GM21367 (cell line): ENCODE results near the gene PRDM12.
"Not testable (repeated sequence)": the region's sequence is repeated elsewhere in the genome, so short reads cannot be mapped to it uniquely, and the experiment has no call there.

Experiments
- ATAC-seq: cut with Tn5 transposase; IDR thresholded peaks from one replicate; pipeline ENCODE4 v1.9.1; 2021; ENCODE audit not compliant: unreplicated experiment

The PRDM12 gene

GRCh38 chr9:130663258-130663976, 977 bp upstream of the PRDM12 start:
- no peak for ATAC-seq

GRCh38 chr9:130663977-130664250, 480 bp upstream of the PRDM12 start:
- no peak for ATAC-seq

GRCh38 chr9:130665029-130665430, 636 bp downstream of the PRDM12 start:
- no peak for ATAC-seq

GRCh38 chr9:130665431-130666392, 1.3 kb downstream of the PRDM12 start:
- no peak for ATAC-seq

GRCh38 chr9:130666393-130667119, 2.2 kb downstream of the PRDM12 start:
- ATAC-seq: no peak

- ATAC-seq: no peak
Observed at GRCh38 chr9:130667120-130667435, 2.7 kb downstream of the PRDM12 start.

- no peak for ATAC-seq
Observed at GRCh38 chr9:130668196-130668595, 3.8 kb downstream of the PRDM12 start.

- no peak for ATAC-seq
Observed at GRCh38 chr9:130668659-130669058, 4.3 kb downstream of the PRDM12 start.

GRCh38 chr9:130669965-130670364, 5.6 kb downstream of the PRDM12 start:
- ATAC-seq: no peak

GRCh38 chr9:130670644-130671043, 6.2 kb downstream of the PRDM12 start:
- no peak for ATAC-seq

GRCh38 chr9:130672466-130672865, 8.1 kb downstream of the PRDM12 start:
- ATAC-seq: no peak

- ATAC-seq: no peak
Observed at GRCh38 chr9:130672933-130673615, 8.7 kb downstream of the PRDM12 start.

GRCh38 chr9:130675396-130675795, 11.0 kb downstream of the PRDM12 start:
- ATAC-seq: no peak

- ATAC-seq: no peak
Observed at GRCh38 chr9:130677252-130677651, 12.9 kb downstream of the PRDM12 start.

- ATAC-seq: no peak
Observed at GRCh38 chr9:130680836-130681768, 16.7 kb downstream of the PRDM12 start.

GRCh38 chr9:130681769-130682420, 17.5 kb downstream of the PRDM12 start:
- ATAC-seq: no peak

GRCh38 chr9:130682421-130683121, 18.2 kb downstream of the PRDM12 start:
- no peak for ATAC-seq

- no peak for ATAC-seq
Observed at GRCh38 chr9:130685104-130685503, 20.7 kb downstream of the PRDM12 start.

- not testable (repeated sequence) for ATAC-seq
Observed at GRCh38 chr9:130685945-130686344, 21.6 kb downstream of the PRDM12 start.
